H9 (cell line): ENCODE data around the gene DNMBP. TPM values are rescaled to one million over a fixed set of nuclear protein-coding genes. Genes with fewer than 3 reads are reported as not detected.

Source experiments
- DNase-seq: peaks from one replicate; pipeline ENCODE4 v3.0.0-alpha.2; 2017
- H2AFZ ChIP-seq: one replicate; pipeline ENCODE4 v1.6.1; 2013; ENCODE audit warnings: mild to moderate bottlenecking, low read length, control low read depth, moderate library complexity
- H2AK5ac ChIP-seq: 2 replicates; pipeline ENCODE4 v1.6.1; 2013; ENCODE audit warnings: low read length, control low read depth, mixed read lengths; ENCODE audit not compliant: insufficient read length
- H2BK120ac ChIP-seq: one replicate; pipeline ENCODE4 v1.6.1; 2013; ENCODE audit warnings: low read depth, mild to moderate bottlenecking, low read length, control low read depth, inconsistent platforms; ENCODE audit not compliant: poor library complexity, severe bottlenecking
- H2BK12ac ChIP-seq: 2 replicates; pipeline ENCODE4 v1.6.1; 2013; ENCODE audit warnings: low read length, control low read depth, mixed read lengths, low read depth; ENCODE audit not compliant: insufficient read length
- H2BK15ac ChIP-seq: 2 replicates; pipeline ENCODE4 v1.6.1; 2013; ENCODE audit warnings: low read depth, low read length, control low read depth
- H2BK20ac ChIP-seq: one replicate; pipeline ENCODE4 v1.6.1; 2013; ENCODE audit warnings: low read depth, mild to moderate bottlenecking, low read length, control low read depth, inconsistent platforms; ENCODE audit not compliant: poor library complexity, severe bottlenecking
- H2BK5ac ChIP-seq: 2 replicates; pipeline ENCODE4 v1.6.1; 2013; ENCODE audit warnings: low read length, control low read depth, mixed read lengths; ENCODE audit not compliant: insufficient read length
- H3K14ac ChIP-seq: 2 replicates; pipeline ENCODE4 v1.6.1; 2013; ENCODE audit warnings: low read length, control low read depth; ENCODE audit not compliant: insufficient read depth
- H3K18ac ChIP-seq: 2 replicates; pipeline ENCODE4 v1.6.1; 2013; ENCODE audit warnings: low read depth, mild to moderate bottlenecking, mixed read lengths, low read length, control low read depth; ENCODE audit not compliant: insufficient read length
- H3K23ac ChIP-seq: 2 replicates; pipeline ENCODE4 v1.6.1; 2013; ENCODE audit warnings: low read length, control low read depth, mixed read lengths, low read depth; ENCODE audit not compliant: insufficient read length
- H3K23me2 ChIP-seq: 2 replicates; pipeline ENCODE4 v1.6.1; 2013; ENCODE audit warnings: low read depth, mild to moderate bottlenecking, mixed read lengths, low read length, control low read depth; ENCODE audit not compliant: insufficient read length, poor library complexity, severe bottlenecking
- H3K27ac ChIP-seq: 2 replicates; pipeline ENCODE4 v1.5.1; 2013; ENCODE audit warnings: low read length, control low read depth, mixed read lengths, low read depth; ENCODE audit not compliant: insufficient read length
- H3K27me3 ChIP-seq: 2 replicates; pipeline ENCODE4 v1.6.1; 2013; ENCODE audit warnings: low read length, control low read depth, inconsistent platforms; ENCODE audit not compliant: insufficient read depth
- H3K4ac ChIP-seq: 2 replicates; pipeline ENCODE4 v1.6.1; 2013; ENCODE audit warnings: low read depth, mild to moderate bottlenecking, control low read depth, inconsistent platforms, low read length, moderate library complexity
- H3K4me1 ChIP-seq: 2 replicates; pipeline ENCODE4 v1.6.1; 2013; ENCODE audit warnings: low read length, control low read depth, inconsistent platforms; ENCODE audit not compliant: insufficient read depth
- H3K4me2 ChIP-seq: 2 replicates; pipeline ENCODE4 v1.6.1; 2013; ENCODE audit warnings: low read length, control low read depth, mixed read lengths; ENCODE audit not compliant: insufficient read length, insufficient read depth
- H3K56ac ChIP-seq: 2 replicates; pipeline ENCODE4 v1.6.1; 2013; ENCODE audit warnings: low read depth, mild to moderate bottlenecking, mixed read lengths, low read length, control low read depth; ENCODE audit not compliant: insufficient read length
- H3K79me1 ChIP-seq: 2 replicates; pipeline ENCODE4 v1.6.1; 2013; ENCODE audit warnings: low read depth, mild to moderate bottlenecking, moderate library complexity, low read length, control low read depth, inconsistent platforms; ENCODE audit not compliant: insufficient read depth, poor library complexity, severe bottlenecking
- H3K79me2 ChIP-seq: 2 replicates; pipeline ENCODE4 v1.6.1; 2013; ENCODE audit warnings: low read length, control low read depth, inconsistent platforms; ENCODE audit not compliant: insufficient read depth
- H3K9ac ChIP-seq: 2 replicates; pipeline ENCODE4 v1.6.1; 2013; ENCODE audit warnings: low read length, control low read depth, mixed read lengths; ENCODE audit not compliant: insufficient read length; ENCODE audit errors: extremely low read depth
- H3K9me3 ChIP-seq: one replicate; pipeline ENCODE4 v1.6.1; 2013; ENCODE audit warnings: low read depth, low read length, inconsistent platforms; ENCODE audit not compliant: control insufficient read depth
- H3T11ph ChIP-seq: one replicate; pipeline ENCODE4 v1.6.1; 2013; ENCODE audit warnings: mild to moderate bottlenecking, low read length, control low read depth, inconsistent platforms
- H4K20me1 ChIP-seq: one replicate; pipeline ENCODE4 v1.6.1; 2013; ENCODE audit not compliant: control insufficient read depth, insufficient read length, insufficient read depth
- H4K5ac ChIP-seq: 2 replicates; pipeline ENCODE4 v1.6.1; 2013; ENCODE audit warnings: low read depth, mild to moderate bottlenecking, mixed read lengths, low read length, control low read depth; ENCODE audit not compliant: insufficient read length
- H4K8ac ChIP-seq: replicated peaks from 2 replicates; pipeline ENCODE4 v1.6.1; 2013; ENCODE audit warnings: low read length, control low read depth, mixed read lengths, low read depth; ENCODE audit not compliant: insufficient read length
- H4K91ac ChIP-seq: 2 replicates; pipeline ENCODE4 v1.6.1; 2013; ENCODE audit warnings: low read depth, mild to moderate bottlenecking, moderate library complexity, mixed read lengths, low read length, control low read depth; ENCODE audit not compliant: insufficient read length
- H3K27ac Mint-ChIP-seq, 3 experiments: 2 replicates in 2 of 3; 3 replicates in 1 of 3; pipeline ENCODE4 v1.8.0; 2020 to 2021; ENCODE audit warnings: mixed read lengths in 3 of 3, mild to moderate bottlenecking in 1 of 3, moderate library complexity in 1 of 3
- H3K27me3 Mint-ChIP-seq: 2 replicates; pipeline ENCODE4 v1.8.0; 2021; ENCODE audit warnings: low read depth, mild to moderate bottlenecking, moderate library complexity, mixed read lengths
- H3K36me3 Mint-ChIP-seq, 3 experiments: 2 replicates in 2 of 3; 3 replicates in 1 of 3; pipeline ENCODE4 v1.8.0; 2020 to 2021; ENCODE audit warnings: low read depth in 3 of 3, mixed read lengths in 3 of 3; ENCODE audit not compliant: insufficient read depth in 1 of 3
- H3K4me1 Mint-ChIP-seq, 2 experiments: 2 replicates each; pipeline ENCODE4 v1.8.0; 2020; ENCODE audit warnings: mixed read lengths in 2 of 2
- H3K4me3 Mint-ChIP-seq, 2 experiments: 2 replicates in 1 of 2; 3 replicates in 1 of 2; pipeline ENCODE4 v1.8.0; 2020 to 2021; ENCODE audit warnings: mild to moderate bottlenecking in 2 of 2, mixed read lengths in 2 of 2, moderate library complexity in 1 of 2
- H3K9me3 Mint-ChIP-seq, 2 experiments: 2 replicates in 1 of 2; 3 replicates in 1 of 2; pipeline ENCODE4 v1.8.0; 2020; ENCODE audit warnings: mild to moderate bottlenecking in 2 of 2, mixed read lengths in 2 of 2, moderate library complexity in 1 of 2
- CTCF ChIP-seq: fragments of 200-600 bp; sonication (generic); conservative IDR thresholded peaks from 3 replicates; pipeline ENCODE4 v1.8.0; 2021; ENCODE audit warnings: antibody characterized with exemption, mild to moderate bottlenecking
- WGBS: extraction: QIAGEN DNeasy Blood & Tissue Kit; methylation state at CpG from one replicate; pipeline ENCODE4 v1.1.7; 2013; ENCODE audit warnings: missing lambda C conversion rate, low lambda C conversion rate, mixed read lengths; ENCODE audit not compliant: insufficient read length; ENCODE audit errors: extremely low coverage; 5-methylcytosine and 5-hydroxymethylcytosine counted together
- total RNA-seq: library from RNA; stranded (reverse); gene quantifications from 2 replicates; pipeline ENCODE4 v1.2.1, GENCODE V29; 2021

The DNMBP gene
- total RNA-seq, 1 experiment from 2014 or later = 25.6 TPM

DNA sequence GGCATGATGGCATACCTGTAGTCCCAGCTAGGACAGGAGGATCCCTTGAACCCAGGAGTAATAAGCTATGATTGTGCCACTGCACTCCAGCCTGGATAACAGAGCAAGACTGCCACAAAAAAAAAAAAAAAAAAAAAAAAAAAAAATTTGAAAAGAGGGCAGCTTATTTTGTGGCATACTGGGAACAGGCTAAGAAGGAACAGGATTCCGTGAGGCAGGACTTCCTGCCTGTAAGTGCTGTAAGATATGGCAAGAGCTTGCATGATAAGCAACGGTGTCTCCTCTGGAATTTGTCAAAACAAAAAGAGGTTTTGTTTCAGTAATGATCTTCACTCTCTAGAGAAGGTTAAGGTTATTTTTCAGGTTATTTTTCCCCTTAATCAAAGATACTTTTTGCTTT is 126.2 kb downstream of the DNMBP start:
- no peak overlapping the region for H2BK12ac ChIP-seq
- H3K27me3 ChIP-seq = no peaks in the 10 kb centered on the region
- Mint-ChIP-seq H3K27me3 (no peaks in the 10 kb centered on the region), H3K4me1 (no peaks in the 10 kb centered on the region), H3K27ac (peak overlapping the region in 1 of 3 experiments; percentile 77; a peak in 2 of 7 replicates), H3K9me3 (no peaks in the 10 kb centered on the region), H3K4me3 (no peak overlapping the region), H3K36me3 (peaks cover 71 to 99% (median 99%) of the 10 kb centered on the region in 3 experiments)
- H3K4me2 ChIP-seq = no peak overlapping the region
- no peaks in the 10 kb centered on the region for H3K9me3 ChIP-seq
- H3K56ac ChIP-seq = no peak overlapping the region
- H2AFZ ChIP-seq = no peak overlapping the region
- H3T11ph ChIP-seq = no peak overlapping the region
- H2BK20ac ChIP-seq = no peak overlapping the region
- H3K27ac ChIP-seq = no peak overlapping the region
- no peaks in the 10 kb centered on the region for H3K79me1 ChIP-seq
- no peak overlapping the region for H2BK120ac ChIP-seq
- H3K4me1 ChIP-seq = no peaks in the 10 kb centered on the region
- no peaks in the 10 kb centered on the region for H3K79me2 ChIP-seq
- H4K20me1 ChIP-seq = no peaks in the 10 kb centered on the region
- H4K91ac ChIP-seq = no peak overlapping the region
- no peak overlapping the region for H3K18ac ChIP-seq
- no peak for TF ChIP-seq CTCF
- no peak overlapping the region for H3K23ac ChIP-seq
- H3K9ac ChIP-seq = no peak overlapping the region
- no peak overlapping the region for H3K4ac ChIP-seq
- WGBS = no CpG with 5 or more reads among the region's 2 CpGs
- no peaks in the 10 kb centered on the region for H3K23me2 ChIP-seq
- no peak overlapping the region for H2BK5ac ChIP-seq
- H4K5ac ChIP-seq = no peak overlapping the region
- H2BK15ac ChIP-seq = no peak overlapping the region
- DNase-seq = no peak
- H2AK5ac ChIP-seq = no peak overlapping the region
- no peak overlapping the region for H4K8ac ChIP-seq
- H3K14ac ChIP-seq = no peak overlapping the region
